Activated CD4-positive, alpha-beta T cell treated with anti-CD3 and anti-CD28 coated beads, Interleukin-2, Interleukin-6, amounts not matched to agents 100 ng/mL and 50 ng/mL, durations not matched to agents 16 hours and 8 hours (primary cell): ENCODE measurements around the gene COMT.
"Not testable (repeated sequence)": the region's sequence is repeated elsewhere in the genome, so short reads cannot be mapped to it uniquely, and the experiment has no call there.

Experiments
- DNase-seq: peaks from one replicate; pipeline ENCODE4 v3.0.0-alpha.2; 2020

The COMT gene

DNA sequence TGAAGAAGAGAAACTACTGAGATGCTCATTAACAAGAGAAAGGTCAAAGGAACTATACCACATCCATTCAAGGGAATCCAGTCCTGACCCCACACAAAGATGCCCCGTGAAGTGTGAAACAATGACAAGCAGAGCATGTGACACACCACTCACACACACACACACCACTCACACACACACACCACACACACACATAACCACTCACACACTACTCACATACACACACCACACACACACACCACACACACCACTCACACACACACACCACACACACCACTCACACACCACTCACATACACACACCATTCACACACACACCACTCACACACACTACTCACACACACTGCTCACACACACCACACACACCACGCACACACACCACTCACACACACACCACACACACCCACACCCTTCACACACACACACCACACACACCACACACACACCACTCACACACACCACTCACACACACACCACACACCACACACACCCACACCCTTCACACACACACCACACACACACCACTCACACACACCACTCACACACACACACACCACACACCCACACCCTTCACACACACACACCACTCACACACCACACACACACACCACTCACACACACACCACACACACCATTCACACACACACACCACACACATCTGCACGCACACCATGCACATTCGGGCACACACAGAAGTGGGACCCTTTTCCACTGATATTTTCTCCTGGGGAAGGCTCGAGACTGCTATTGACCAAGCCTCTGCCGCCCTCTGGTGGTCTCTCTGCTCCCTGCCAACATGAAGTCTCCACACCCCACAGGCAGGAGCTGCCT lies 32.0 kb upstream of the COMT start:
- peak; percentile 84 for DNase-seq

DNA sequence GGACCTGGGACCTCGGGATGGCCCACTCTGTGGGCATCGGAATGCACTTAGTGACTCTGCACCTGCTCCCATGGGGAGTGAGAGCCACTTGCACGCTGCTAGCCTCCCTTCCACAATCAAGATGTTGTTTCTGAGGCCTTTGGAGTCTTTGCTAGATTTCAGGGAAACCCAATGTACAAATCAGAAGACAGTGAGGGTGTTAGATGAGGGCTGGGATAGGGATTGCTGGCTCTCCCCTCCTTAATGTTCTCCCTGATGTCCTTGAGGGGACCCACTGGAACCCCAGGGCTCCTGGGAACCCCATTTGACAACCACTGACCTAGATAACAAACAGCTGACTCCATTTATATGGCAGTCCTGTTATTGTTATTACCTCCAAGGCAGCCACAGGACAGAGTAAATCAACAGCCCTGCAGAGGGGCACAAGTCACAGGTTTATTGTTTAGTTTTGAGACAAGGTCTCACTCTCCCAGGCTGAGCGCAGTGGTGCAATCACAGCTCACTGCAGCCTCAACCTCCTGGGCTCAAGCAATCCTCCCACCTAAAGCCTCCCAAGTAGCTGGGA lies 31.3 kb upstream of the COMT start:
- no peak for DNase-seq

DNA sequence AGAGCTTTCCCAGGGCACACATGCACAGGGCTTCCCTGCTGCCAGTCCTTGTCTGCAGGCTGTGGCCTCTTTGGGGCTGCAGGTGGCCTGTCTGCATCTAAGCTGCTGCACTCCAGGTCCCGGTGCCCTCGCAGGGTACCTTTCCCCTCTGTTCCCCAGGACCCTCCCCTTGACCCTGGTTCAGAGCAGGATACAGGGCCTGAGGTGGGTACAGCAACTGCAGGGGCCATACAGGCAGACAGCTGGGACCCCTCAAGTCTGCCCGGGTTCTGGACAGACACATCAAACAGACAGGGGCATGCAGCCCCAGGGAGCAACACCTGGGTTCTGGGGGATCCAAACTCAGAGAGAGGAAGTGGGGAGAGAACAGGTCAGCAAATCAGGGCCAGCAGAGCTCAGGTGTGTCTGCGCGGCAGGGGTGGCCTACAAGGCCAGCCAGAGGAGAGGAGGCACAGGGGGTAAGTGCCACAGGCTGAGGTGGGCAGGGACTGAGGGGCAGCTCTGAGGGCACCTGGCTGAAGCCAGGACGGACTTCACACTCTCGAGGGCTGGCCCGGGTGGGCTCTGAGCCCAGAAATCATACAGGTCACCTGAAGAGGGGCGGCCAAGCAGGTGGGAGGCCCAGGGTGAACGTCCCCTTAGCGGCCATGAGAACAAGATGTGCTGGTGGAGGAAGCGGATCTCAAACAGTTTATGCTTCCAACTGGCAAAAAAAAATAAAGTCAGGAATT lies 29.9 kb upstream of the COMT start:
- DNase-seq, result no peak

DNA sequence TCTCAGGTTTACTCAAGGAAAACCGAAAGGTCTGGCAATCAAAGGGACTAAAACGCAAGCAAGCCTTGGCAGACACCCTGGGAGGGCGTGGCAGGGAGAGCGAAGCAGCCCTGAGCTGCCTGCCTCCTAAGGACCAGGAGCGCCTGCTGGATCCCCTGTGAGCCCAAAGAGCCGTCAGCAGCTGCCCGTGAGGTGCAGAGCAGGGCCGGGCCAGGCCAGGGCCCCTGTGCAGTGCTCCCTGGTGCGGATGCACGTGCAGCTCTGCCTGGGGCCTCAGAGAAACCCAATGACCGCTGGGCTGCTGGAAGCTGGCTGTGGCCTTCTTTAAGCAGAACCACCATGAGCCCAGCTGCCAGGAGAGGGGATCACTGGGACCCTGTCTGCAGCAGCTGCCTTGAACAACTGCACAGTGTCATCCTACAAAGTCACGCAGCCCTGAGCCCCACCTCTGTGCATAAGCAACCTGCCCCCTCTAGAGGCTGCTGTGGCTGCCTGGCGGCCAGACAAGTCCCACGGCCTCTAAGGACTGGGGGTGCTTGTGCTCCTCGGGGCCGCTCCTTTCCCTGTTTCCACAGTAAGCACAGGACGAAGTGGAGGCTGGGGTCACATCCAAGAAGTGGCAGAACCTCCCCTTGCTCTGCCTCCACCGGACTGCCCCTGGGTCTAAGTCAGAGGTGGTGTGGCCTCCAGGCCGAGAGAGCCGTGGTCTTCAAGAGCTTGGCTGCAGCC lies 29.1 kb upstream of the COMT start:
- no peak for DNase-seq

DNA sequence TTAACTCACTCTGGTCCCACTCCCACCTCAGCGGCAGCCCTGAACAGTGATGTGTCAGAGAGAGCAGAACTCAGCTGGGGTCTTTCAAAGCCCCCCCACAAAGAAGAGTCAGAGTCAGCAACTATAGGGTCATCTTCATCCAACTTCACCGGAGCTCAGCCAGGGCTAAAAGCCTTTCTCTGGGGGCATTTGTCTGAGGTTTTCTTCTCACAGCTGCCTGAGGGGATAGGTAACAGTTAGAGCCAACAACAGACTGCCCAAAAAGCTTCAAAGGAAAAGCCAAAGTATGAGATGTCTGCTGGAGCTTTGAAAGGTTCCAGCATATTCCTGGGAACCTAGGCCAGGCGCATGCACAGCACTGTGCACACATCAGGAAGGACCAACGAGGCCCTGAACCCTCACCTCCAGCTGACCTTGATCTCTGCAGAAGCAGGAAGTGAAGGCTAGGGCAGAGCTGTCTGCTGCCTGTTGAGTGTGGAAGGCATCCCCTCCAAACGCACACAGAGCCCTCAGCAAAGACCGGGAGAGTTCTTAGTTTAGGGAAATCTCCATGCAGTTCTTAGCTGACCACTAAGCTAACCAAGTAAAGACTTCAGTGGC lies 28.1 kb upstream of the COMT start:
- DNase-seq, result no peak

DNA sequence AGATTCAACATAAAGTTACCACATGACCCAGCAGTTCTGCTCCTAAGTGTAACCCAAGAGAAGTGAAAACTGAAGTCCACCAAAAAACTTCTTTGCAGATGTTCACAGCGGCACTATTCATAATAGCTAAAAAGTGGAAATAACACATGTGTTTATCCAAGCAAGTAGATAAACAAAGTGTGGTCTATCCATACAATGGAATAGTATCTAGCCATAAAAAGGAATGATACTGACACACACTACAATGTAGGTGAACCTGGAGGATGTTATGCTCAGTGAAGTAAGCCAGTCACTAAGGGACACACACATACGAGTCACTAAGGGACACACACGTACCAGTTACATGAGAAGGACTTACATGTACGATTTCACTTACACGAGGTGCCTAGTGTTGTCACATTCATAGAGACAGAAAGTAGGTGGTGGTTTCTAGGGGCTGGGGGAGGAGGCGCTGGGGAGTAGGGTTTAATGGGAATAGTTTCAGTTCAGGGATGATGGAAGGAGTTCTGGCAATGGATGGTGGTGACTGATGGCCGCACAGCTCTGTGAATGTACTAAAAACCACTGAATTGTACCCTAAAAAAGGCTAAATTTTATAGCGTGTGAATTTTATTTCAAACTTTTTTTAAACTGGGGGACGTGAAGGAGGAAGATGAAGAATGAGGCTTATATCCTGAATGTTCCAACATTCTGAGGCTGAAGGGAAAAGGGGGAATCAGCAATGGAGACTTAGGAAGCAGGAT lies 27.2 kb upstream of the COMT start:
- no peak for DNase-seq

DNA sequence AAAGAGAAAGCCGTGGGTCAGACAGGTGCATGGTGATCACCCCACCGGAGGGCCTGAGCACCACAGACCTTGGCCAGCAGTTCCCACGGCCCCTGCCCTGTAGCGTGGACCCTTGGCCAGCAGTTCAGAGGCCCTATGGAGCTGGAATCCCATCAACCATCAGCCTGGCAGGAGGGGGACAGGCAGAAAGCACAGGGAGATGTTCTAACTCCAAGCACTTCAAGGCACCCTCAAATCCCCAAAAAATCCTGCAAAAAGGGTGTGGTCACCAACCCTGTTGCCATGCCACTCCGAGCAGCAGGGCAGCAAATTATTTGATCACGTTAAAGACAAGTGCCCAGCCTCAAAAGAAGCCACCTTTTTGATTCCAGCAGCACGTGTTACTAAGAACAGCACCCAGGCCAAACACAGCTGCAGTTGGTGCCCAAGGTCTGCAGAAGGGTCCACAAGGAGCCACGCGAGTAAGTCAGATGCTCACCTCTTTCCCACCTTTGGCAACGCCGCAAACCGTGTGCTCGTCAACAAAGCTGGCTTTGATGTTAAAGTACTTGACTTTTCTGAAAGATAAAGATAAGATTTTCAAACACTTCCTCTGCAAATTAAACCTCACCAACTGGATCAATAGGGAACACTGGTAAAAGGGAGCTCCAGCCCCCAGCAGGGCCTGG lies 26.2 kb upstream of the COMT start:
- DNase-seq, result no peak

DNA sequence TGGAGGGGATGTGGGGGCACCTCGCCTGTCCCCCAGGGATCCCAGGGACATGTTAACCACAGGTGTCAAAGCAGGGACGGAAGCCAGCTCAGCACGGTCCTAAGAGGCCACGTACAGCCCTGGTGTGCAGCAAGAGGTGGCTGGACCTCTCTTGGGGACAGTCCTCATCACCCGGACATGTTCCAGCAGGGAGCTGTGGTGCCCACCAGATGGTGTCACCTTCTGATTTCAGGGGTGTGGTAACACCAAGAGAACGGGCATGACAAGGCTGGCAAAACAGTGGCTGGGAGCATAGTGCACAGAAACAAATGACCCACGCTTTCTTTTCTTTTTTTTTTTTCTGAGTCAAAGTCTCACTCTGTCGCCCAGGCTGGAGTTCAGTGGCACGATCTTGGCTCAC lies 25.6 kb upstream of the COMT start:
- DNase-seq, result no peak

DNA sequence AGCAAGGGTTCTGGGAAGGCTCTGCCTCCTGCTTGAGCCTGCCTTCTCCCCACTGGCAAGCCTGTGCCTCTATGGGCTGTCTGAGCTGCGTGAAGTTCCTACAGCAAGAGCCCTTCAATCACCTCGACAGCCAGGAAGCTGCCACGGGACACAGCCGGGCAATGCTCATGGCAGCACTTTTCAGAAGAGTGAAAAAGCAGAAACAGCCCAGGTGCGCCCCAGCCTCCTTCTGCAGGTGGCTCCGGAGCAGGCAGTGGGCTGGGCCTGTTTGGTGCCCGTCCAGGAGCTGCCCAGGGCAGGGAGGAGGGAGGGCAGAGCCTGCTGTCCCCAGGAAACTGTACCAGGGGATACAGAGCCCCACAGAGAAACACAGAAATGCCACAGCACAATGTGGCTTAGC lies 24.6 kb upstream of the COMT start:
- DNase-seq, result no peak

DNA sequence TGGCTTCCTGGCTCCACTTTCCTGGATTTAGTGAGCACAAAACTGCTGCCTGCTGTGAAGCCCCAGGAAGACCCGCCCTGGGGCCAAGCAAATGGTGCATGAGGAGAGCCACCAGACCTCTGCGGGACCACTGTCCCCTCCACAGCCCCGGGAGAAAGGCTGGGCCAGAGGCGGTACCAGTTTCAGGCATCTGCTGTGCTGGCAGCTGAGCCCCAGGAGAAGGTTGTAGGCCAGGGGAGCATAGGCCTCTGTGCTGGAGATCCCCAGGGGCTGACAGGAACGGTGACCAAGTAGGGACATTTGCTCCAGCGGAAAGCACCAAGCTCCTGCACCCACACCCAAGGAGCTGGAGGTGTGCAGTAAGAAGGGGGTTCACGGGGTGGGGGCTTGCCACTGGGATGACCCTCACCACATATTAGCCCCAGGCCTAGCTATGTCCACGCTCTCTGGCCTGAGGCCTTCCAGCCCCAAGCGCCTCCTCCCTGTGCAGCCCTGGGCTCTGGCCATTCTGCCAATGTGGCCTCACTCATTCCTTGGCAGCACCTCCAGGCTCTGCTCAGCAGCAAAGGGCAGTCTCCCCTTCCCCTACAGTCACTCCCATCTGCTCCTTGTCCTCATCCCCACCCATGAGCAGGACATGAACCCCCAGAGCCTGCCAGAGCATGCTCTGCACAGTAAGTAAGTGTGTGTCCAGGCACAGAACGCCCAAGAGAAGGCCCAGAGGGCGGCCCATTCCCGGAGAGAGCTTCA lies 24.0 kb upstream of the COMT start:
- DNase-seq, result no peak

DNA sequence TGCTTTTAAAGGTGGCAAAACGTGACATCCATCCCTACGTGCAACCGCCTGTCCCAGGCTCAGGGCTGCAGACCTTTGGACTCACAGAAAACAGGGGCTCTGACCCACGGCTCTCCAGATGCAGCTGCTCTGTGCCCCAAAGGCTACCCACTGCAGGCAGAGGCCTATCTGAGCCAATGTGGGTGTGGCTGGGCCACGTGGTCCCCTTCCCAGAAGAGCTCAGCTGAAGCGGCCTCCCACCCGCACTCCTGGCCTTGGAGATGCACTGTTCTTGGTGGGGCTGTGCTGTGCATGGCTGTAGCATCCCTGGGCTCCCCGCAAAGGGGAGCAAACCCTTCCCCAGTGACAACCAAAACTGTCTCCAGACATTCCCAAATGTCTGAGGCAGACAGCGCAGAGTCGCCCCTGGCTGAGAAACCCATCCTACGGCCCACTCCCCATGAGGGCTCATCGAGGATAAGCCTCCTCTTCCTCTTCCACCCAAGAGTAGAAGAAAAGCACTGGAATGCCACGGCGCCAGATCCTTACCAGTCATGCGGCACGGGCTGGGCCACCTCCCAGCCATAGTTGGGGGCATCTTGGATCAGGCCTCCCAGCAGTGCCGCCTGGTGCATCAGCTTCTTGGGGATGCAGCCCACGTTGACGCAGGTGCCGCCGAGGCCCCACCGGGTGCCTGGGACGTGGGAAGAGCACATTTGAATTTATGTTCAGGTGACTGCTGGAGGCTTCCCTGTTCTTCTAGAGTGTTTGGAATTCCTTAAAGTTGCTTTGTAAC lies 23.1 kb upstream of the COMT start:
- no peak for DNase-seq

DNA sequence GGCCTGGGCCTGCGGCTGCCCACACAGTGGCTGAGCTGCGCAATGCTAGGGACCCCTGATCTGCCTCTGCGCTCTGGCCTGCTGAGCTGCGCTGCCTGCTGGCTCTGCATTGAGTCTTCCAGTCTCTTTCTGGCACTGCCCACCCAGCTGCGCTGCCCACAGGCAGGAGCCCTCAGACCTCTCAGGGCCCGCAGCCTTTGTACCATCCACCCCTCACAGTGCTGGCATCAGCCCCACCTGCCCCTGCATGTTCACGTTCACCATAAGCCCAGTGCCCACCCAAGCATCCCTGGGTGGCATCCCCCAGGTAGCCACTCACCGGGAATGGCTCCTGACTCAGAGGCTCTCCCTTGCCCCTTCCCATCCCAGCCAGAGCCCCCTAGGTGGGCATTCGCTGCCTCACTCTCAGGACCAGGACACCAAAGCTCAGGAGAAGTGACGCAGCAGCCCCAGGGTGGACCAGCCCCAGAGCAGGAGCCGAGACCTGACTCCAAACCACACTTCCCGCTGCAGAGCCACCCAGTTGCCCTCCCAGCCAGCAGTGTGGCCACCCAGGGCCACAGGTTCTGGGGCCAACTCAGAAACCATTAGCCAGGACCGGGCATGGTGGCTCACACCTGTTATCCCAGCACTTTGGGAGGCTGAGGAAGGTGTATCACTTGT lies 21.7 kb upstream of the COMT start:
- DNase-seq, result no peak

DNA sequence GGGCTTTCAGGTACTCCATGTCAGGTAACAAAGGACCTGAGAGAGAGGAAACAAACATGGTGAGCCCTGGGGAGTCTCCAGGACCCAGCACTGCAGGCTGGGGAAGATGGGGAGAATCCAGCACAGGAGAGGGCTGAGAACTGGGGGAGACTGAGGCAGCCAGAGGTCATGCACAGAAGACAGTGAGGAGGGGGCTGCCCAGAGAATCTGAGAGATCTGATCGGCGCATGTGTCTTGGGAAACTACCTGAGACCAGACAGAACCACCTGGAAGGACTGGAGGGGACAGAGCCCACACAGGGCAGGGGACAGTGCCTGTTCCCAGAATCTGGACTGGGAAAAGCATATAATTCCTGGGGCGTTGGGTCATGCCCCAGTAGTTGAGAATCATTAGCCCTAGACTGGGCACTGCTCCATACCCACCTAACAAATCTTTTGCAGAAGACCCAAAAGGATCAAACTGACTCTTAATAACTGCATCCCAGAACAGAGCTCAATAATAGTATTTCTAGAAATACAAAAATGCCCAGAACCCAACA lies 20.0 kb upstream of the COMT start:
- no peak for DNase-seq

DNA sequence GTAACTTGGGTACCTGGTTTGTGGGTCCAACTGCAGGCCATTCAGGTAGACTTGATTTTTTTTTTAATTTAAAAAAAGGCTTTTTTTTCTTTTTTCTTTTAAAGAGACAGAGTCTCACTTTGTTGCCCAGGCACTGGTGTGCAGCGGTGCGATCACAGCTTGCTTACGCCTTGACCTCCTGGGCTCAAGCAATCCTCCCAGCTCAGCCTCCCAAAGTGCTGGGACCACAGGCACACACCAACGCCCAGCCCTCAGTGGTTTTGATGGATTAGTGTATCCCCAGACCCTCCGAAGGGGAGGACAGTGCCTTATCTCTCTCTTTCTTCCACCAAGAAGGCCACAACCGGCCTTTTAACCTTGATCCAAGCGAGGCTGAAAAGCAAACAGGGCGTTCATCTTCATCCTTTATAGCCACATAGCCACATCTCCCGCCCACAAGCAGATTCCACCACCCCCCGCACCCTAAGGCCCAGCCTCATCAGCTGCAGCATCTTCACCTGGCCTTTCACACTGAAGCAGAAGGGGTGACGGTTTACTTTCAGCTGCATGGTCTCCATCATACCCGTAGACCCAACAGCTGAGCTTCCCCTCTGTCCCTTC lies 17.6 kb upstream of the COMT start:
- DNase-seq, result no peak

DNA sequence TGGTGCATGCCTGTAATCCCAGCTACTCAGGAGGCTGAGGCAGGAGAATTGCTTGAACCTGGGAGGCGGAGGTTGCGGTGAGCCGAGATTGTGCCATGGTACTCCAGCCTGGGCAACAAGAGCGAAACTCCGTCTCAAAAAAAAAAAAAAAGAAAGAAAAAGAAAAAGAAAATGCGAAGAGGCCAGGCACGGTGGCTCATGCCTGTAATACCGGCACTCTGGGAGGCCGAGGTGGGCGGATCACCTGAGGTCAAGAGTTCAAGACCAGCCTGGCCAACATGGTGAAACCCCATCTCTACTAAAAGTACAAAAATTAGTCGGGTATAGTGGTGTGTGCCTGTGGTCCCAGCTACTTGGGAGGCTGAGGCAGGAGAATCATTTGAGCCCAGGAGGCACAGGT lies 15.5 kb upstream of the COMT start:
- not testable (repeated sequence) for DNase-seq

DNA sequence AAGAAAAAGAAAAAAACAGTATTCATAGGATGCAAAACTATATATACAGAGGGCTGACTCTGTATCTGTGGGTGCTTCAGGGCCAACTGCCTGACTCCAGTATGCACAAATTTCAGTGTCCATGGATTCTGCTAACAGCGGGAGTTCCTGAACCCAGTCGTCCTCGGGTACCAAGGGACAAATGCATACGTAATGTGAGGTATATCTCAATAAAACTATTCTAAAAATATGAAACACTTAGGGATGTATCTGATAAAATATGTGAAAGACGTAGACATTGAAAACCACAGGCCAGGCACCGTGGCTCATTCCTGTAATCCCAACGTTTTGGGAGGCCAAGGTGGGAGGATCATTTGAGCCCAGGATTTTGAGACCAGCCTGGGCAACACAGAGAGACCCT lies 13.9 kb upstream of the COMT start:
- no peak for DNase-seq

DNA sequence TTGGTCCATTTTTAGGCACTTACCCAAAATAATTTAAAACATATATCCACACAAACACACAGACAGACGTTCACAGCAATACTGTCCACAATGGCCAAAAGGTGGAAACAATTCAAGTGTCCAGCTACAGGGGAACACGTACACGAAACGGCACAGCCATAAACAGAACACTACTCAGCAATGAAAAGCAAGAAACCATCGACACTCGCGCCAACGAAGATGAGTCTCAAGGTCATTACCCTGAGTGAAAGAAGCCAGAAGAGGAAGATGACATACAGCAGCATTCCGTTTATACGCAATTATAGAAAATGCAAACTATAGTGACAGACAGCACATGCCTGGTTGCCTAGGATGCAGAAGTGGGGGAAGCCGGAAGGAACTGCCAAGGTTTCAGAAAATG lies 13.4 kb upstream of the COMT start:
- DNase-seq, result no peak

DNA sequence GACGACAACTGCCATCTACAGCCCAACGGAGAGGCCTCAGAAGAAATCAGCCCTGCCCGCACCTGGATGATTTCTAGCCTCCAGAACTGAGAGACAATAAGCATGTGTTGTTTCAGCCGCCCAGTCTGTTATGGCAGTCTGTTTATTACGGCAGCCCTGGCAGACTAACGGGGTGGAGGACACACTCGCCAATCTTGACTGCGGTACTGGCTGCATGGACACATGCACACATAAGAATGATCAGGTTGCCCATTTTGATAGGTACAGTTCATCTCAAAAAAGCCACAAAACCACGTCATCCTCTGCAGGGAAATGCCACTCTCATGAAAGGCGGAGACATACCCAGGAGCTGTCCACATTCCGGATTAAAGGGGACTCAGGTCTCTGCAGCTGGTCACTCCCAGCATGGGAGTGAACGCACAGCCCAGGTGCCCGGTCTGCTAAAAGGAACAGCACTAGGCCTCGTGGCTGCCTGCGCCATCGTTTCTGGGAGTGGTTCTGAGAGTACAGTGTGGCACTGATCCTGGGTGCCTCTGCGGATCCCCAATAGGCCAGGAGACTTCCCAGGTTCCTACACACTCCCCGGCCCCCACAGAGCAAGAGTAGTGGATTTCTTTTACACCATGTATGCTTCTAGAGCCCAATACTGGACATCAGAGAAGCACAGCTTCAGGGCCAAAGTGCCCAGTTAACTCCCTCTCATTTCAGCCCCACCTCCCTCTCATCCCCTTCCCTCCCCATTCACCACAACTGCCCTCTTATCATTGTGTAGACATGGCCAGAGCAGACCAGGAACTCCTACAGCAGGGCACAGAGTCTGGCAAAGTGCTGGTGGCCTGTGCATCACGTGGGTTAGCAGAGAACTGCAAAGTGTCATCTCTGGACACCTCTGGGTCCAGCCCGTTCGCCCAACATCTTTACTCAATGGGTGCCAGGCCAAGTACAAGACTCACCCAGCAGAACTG lies 11.7 kb upstream of the COMT start:
- DNase-seq, result no peak
